ENCODE data around the gene SPATC1L.
"Not testable (repeated sequence)": the region's sequence is repeated elsewhere in the genome, so short reads cannot be mapped to it uniquely, and the experiment has no call there.

The SPATC1L gene

GRCh38 chr21:46188226-46189212 lies 4.3 kb upstream of the SPATC1L start:
- DNase-seq (ENCODE audit: low read depth, low spot score), result peak; percentile 51
- no peak for TF ChIP-seq CTCF (IDR thresholded peaks at IDR 0.05; ENCODE audit: low read depth, low read length)
- in situ Hi-C loops (cut with HindIII; ENCODE audit: low sequenced_read_pairs), result no loop called here
- H3K4me3 ChIP-seq (ENCODE audit: low read depth, low read length), result no peak overlapping the region

- in situ Hi-C loops (cut with HindIII; ENCODE audit: low sequenced_read_pairs), result no loop called here
- DNase-seq (ENCODE audit: low read depth, low spot score), result no peak
Observed at GRCh38 chr21:46187814-46188213, 3.6 kb upstream of the SPATC1L start.

GRCh38 chr21:46187261-46187660 lies 3.0 kb upstream of the SPATC1L start:
- in situ Hi-C loops (cut with HindIII; ENCODE audit: low sequenced_read_pairs), result no loop called here
- TF ChIP-seq CTCF (IDR thresholded peaks at IDR 0.05; ENCODE audit: low read depth, low read length), result no peak
- H3K4me3 ChIP-seq (ENCODE audit: low read depth, low read length), result no peak overlapping the region
- no peak for DNase-seq (ENCODE audit: low read depth, low spot score)

More at GRCh38 chr21:46187814-46188213, 3.6 kb upstream of the SPATC1L start:
- no peak overlapping the region for H3K4me3 ChIP-seq (ENCODE audit: low read depth, low read length)
- no peak for TF ChIP-seq CTCF (IDR thresholded peaks at IDR 0.05; ENCODE audit: low read depth, low read length)

GRCh38 chr21:46185716-46186115 lies 1.5 kb upstream of the SPATC1L start:
- no peak overlapping the region for H3K4me3 ChIP-seq (ENCODE audit: low read depth, low read length)
- in situ Hi-C loops (cut with HindIII; ENCODE audit: low sequenced_read_pairs), result no loop called here
- no peak for TF ChIP-seq CTCF (IDR thresholded peaks at IDR 0.05; ENCODE audit: low read depth, low read length)
- no peak for DNase-seq (ENCODE audit: low read depth, low spot score)

- peak; percentile 87 for DNase-seq (ENCODE audit: low read depth, low spot score)
- no peak for TF ChIP-seq CTCF (IDR thresholded peaks at IDR 0.05; ENCODE audit: low read depth, low read length)
- H3K4me3 ChIP-seq (ENCODE audit: low read depth, low read length), result peak overlapping the region; percentile 43
- in situ Hi-C loops (cut with HindIII; ENCODE audit: low sequenced_read_pairs), result no loop called here
Observed at GRCh38 chr21:46184625-46185555, 631 bp upstream of the SPATC1L start.

GRCh38 chr21:46183337-46183909 lies 836 bp downstream of the SPATC1L start:
- in situ Hi-C loops (cut with HindIII; ENCODE audit: low sequenced_read_pairs), result not testable (repeated sequence)

More at GRCh38 chr21:46183337-46183909, 836 bp downstream of the SPATC1L start:
- peak overlapping the region; percentile 54 for H3K4me3 ChIP-seq (ENCODE audit: low read depth, low read length)
- DNase-seq (ENCODE audit: low read depth, low spot score), result not testable (repeated sequence)
